ENCODE data around the gene SP3. TPM values are rescaled to one million over a fixed set of nuclear protein-coding genes. Genes with fewer than 3 reads are reported as not detected.
"Not testable (repeated sequence)": the region's sequence is repeated elsewhere in the genome, so short reads cannot be mapped to it uniquely, and the experiment has no call there.

SP3 gene
- total RNA-seq, 4 donors from 2014 or later = 69.3 to 175 (median 82.9) TPM

DNA sequence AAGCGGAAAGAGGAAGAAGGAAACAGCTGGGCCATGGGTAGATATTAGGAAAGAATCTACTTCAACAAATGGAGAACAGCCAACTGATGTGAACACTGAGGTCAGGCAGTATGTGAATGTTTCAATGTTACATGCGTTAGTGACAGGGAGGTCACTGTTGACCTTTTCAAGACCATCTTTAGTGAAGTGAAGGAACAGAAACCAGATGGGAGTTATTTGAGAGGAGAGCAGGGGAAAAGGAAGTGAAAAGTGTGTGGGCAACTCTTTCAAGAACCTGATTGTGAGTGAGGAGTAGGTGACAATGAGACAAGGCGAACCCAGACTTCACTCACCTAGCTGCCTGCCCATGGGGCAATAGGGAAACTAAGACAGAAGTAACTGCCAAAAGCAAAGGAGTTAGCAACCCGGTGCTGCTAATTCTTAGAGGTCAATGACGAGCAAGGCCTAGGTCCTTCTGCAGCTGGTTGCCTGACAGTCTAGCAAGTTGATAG is 67.0 kb downstream of the SP3 start:
- TF ChIP-seq, protein P1, sequence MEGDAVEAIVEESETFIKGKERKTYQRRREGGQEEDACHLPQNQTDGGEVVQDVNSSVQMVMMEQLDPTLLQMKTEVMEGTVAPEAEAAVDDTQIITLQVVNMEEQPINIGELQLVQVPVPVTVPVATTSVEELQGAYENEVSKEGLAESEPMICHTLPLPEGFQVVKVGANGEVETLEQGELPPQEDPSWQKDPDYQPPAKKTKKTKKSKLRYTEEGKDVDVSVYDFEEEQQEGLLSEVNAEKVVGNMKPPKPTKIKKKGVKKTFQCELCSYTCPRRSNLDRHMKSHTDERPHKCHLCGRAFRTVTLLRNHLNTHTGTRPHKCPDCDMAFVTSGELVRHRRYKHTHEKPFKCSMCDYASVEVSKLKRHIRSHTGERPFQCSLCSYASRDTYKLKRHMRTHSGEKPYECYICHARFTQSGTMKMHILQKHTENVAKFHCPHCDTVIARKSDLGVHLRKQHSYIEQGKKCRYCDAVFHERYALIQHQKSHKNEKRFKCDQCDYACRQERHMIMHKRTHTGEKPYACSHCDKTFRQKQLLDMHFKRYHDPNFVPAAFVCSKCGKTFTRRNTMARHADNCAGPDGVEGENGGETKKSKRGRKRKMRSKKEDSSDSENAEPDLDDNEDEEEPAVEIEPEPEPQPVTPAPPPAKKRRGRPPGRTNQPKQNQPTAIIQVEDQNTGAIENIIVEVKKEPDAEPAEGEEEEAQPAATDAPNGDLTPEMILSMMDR (IDR thresholded peaks at IDR 0.05) = no peak
- DNase-seq (ENCODE audit: low spot score) (no peak), ATAC-seq (ENCODE audit: low FRiP score) (no peak)

DNA sequence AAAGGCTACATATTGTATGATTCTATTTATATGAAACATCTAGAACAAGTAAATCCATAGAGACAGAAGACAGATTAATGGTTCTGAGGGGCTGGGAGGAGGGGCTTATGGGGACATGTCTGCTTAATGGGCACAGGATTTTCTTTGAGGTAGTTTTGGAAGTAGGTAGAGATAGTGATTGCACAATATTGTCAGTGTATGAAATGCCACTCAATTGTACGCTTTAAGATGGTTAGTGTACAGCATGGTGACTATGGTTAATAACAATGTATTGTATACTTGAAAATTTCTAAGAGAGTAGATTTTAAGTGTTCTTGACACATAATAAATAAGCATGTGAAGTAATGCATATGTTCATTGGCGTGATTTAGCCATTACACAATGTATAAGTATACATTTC is 68.4 kb downstream of the SP3 start:
- no peak for ATAC-seq (ENCODE audit: low FRiP score)
- TF ChIP-seq, protein P1 (IDR thresholded peaks at IDR 0.05) = no peak
- DNase-seq (ENCODE audit: low spot score) = no peak

DNA sequence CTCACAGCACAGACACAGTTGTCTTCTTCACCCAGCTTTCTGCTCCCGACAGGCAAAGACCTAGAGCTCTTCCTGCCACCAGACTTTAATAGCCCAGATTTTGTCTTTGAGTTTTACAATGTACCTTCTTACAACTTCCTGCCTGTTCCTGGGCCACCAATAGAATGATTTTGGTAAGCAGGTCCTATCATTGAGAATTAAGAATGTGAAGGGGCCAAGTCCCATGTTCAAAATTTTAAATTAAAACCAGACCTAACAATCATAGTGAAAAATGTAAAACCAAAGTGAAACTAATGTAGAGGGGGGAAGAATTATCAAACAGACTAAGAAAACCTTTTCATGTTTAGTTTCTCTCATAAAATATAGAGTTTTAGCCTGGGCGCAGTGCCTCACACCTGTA is 72.8 kb downstream of the SP3 start:
- TF ChIP-seq, protein P1 (IDR thresholded peaks at IDR 0.05) = no peak
- ATAC-seq (ENCODE audit: low FRiP score) (no peak), DNase-seq (ENCODE audit: low spot score) (no peak)

DNA sequence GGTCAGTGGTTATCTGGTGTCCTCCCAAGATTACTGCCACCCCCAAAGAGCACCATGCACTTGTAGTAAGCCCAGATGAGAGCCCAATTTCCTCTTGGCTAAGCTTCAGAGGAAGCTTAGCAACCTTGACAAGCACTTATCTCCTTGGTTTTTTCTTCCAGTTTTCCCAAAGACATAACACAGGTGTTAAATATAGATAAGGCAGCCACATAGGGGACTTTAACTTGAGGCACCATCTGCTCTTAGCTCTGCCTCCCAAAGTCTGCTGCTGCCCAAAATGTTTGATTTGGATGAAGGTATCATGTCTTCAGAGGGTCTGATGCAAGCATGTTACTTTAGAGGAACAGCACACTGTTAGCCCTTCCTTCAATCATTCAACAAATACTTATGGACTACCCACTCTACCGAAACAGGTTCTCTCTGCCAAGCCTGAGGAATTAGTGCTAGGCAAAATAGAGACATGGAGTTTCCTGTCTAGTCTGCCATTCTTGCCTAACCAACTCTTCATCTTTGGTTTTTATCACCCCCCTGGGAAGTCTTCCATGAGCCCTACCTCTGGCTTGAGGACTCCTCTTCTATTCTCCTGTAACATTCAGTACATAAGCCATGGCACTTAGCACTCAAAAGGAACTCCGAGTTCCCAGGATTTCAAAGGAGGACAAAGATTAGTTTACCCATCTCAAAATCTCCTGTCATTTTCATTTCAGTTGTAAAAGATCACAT is 73.7 kb downstream of the SP3 start:
- ATAC-seq (ENCODE audit: low FRiP score) (no peak), DNase-seq (ENCODE audit: low spot score) (no peak)
- TF ChIP-seq, protein P1 (IDR thresholded peaks at IDR 0.05) = no peak

DNA sequence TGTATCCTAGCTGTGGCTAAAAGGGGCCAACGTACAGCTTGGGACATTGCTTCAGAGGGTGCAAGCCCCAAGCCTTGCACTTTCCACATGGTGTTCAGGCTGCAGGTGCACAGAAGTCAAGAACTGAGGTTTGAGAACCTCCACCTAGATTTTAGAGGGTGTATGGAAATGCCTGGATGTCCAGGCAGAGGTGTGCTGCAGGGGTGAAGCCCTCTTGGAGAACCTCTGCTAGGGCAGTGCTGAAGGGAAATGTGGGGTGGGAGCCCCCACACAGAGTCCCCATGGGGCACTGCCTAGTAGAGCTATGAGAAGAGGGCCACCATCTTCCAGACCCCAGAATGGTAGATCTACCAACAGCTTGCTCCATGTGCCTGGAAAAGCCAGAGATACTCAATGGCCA is 75.7 kb downstream of the SP3 start:
- not testable (repeated sequence) for DNase-seq (ENCODE audit: low spot score); ATAC-seq (ENCODE audit: low FRiP score)

DNA sequence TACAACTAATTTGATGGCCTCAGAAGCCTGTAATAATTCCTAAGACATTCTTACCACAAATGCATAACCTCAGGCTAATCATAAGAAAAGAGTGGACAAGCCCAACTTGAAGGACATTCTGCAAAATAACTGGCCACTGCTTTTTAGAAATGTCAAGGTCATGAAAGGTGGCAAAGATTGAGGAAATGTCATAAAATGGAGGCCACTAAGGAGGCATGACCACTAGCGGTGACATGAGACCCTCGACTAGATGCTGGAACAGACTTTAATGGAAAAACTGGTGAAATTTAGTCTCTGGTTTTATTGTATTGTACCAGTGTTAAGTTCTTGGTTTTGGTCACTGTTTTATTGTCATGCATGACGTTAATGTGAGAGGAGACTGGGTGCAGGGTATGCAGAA is 78.6 kb downstream of the SP3 start:
- TF ChIP-seq, protein P1 (IDR thresholded peaks at IDR 0.05) = no peak
- ATAC-seq (ENCODE audit: low FRiP score) = no peak

DNA sequence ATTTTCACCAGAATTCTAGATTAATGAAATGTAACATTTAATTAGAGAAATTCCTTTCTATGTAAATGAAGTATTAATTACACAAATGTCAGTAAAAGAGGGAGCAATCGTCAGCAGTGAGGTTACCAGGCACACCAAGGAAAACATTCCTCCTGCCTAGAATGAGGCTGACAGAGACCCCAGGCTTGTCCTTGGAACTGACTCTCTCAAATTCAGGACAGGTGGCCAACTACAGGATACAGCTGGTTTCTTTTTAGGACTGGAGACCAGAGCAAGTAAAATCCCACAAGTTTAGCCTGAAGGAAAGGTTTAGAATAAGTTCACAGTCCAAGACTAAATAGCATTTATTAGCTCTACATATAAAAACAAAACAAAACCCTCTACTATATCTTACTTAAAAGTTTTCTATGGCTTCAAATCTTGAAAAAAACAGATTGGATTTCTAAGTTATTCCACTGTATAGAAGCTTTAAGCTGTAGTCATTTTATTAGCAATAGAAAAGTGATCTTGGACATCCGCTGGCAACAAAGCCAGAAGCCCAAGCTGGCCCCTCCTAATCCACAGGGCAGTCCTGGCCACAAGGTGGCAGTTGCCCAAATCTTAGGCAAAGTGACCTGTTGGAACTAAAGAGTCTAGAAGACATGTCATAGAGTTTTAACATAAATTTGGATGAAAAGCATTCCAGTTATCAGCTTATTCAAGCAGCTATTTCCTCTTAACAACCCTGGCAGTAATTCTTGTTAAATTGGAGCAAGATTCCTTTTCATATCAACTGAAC is 81.0 kb downstream of the SP3 start:
- TF ChIP-seq, protein P1 (IDR thresholded peaks at IDR 0.05) = no peak
- ATAC-seq (ENCODE audit: low FRiP score) = no peak
- no peak for DNase-seq (ENCODE audit: low spot score)

More for the DNA sequence above, 78.6 kb downstream of the SP3 start:
- no peak for DNase-seq (ENCODE audit: low spot score)
